GM18858 (cell line): Measurements from ENCODE around the gene A4GALT.

Experiments used
- ATAC-seq: cut with Tn5 transposase; IDR thresholded peaks from one replicate; pipeline ENCODE4 v1.9.1; 2021; ENCODE audit not compliant: unreplicated experiment

The A4GALT gene

GRCh38 chr22:42707496-42707895, 13.2 kb downstream of the A4GALT start:
- no peak for ATAC-seq

GRCh38 chr22:42704896-42705295, 15.8 kb downstream of the A4GALT start:
- no peak for ATAC-seq

- no peak for ATAC-seq
These were observed 18.0 kb downstream of the A4GALT start for GRCh38 chr22:42702675-42703074.

- no peak for ATAC-seq
These were observed 19.0 kb downstream of the A4GALT start for GRCh38 chr22:42701694-42702093.

- no peak for ATAC-seq
These were observed 19.8 kb downstream of the A4GALT start for GRCh38 chr22:42700901-42701300.

- ATAC-seq, result no peak
These were observed 20.3 kb downstream of the A4GALT start for GRCh38 chr22:42700355-42700754.

- ATAC-seq, result no peak
These were observed 20.7 kb downstream of the A4GALT start for GRCh38 chr22:42699976-42700352.

GRCh38 chr22:42699281-42699975, 21.2 kb downstream of the A4GALT start:
- no peak for ATAC-seq

- ATAC-seq, result no peak
These were observed 23.1 kb downstream of the A4GALT start for GRCh38 chr22:42697542-42698013.

- no peak for ATAC-seq
These were observed 24.2 kb downstream of the A4GALT start for GRCh38 chr22:42696331-42696967.

- no peak for ATAC-seq
These were observed 25.4 kb downstream of the A4GALT start for GRCh38 chr22:42695294-42695693.

- ATAC-seq, result no peak
These were observed 26.6 kb downstream of the A4GALT start for GRCh38 chr22:42693763-42694683.

GRCh38 chr22:42693055-42693762, 27.5 kb downstream of the A4GALT start:
- ATAC-seq, result no peak

GRCh38 chr22:42692239-42693054, 28.2 kb downstream of the A4GALT start:
- ATAC-seq, result no peak

GRCh38 chr22:42691440-42691839, 29.2 kb downstream of the A4GALT start:
- ATAC-seq, result no peak

GRCh38 chr22:42688241-42689211, 32.1 kb downstream of the A4GALT start:
- no peak for ATAC-seq

GRCh38 chr22:42686756-42687491, 33.7 kb downstream of the A4GALT start:
- no peak for ATAC-seq

GRCh38 chr22:42685941-42686653, 34.6 kb downstream of the A4GALT start:
- ATAC-seq, result no peak
